ENCODE measurements around the gene AVP. TPM values are rescaled to one million over a fixed set of nuclear protein-coding genes. Genes with fewer than 3 reads are reported as not detected.
"Not testable (repeated sequence)": the region's sequence is repeated elsewhere in the genome, so short reads cannot be mapped to it uniquely, and the experiment has no call there.

Gene AVP
- total and polyA plus RNA-seq, 2 donors from 2014 or later = 2.1 TPM; not detected in 1

GRCh38 chr20:3126527-3126859, 42.0 kb upstream of the AVP start:
- DNase-seq (no peak), FAIRE-seq (no peak)
- Histone ChIP-seq H3K9me3 (ENCODE audit: control insufficient read depth in 2 of 3, insufficient read depth in 1 of 3, low read length in 3 of 3) (no peaks in the 10 kb centered on the region), H3K36me3 (ENCODE audit: control insufficient read depth in 2 of 3, insufficient read depth in 3 of 3, low read length in 3 of 3) (peaks cover 0 to 6% (median 5%) of the 10 kb centered on the region in 3 donors), H3K27ac (ENCODE audit: low read depth in 2 of 2, low read length in 2 of 2) (no peak overlapping the region), H3K9ac (ENCODE audit: low read length in 3 of 3) (no peak overlapping the region), H3K4me3 (ENCODE audit: low read length in 3 of 3) (no peak overlapping the region), H3K4me1 (ENCODE audit: control insufficient read depth in 2 of 3, insufficient read depth in 2 of 3, low read depth in 1 of 3, low read length in 3 of 3) (no peaks in the 10 kb centered on the region), H3K27me3 (ENCODE audit: control insufficient read depth, insufficient read depth, low read length) (no peaks in the 10 kb centered on the region)
- intact Hi-C loops (cut with DNase I) = no loop called here
- no peak for TF ChIP-seq CTCF (IDR thresholded peaks at IDR 0.05; ENCODE audit: borderline replicate concordance, extremely low read depth, insufficient read depth)

DNA sequence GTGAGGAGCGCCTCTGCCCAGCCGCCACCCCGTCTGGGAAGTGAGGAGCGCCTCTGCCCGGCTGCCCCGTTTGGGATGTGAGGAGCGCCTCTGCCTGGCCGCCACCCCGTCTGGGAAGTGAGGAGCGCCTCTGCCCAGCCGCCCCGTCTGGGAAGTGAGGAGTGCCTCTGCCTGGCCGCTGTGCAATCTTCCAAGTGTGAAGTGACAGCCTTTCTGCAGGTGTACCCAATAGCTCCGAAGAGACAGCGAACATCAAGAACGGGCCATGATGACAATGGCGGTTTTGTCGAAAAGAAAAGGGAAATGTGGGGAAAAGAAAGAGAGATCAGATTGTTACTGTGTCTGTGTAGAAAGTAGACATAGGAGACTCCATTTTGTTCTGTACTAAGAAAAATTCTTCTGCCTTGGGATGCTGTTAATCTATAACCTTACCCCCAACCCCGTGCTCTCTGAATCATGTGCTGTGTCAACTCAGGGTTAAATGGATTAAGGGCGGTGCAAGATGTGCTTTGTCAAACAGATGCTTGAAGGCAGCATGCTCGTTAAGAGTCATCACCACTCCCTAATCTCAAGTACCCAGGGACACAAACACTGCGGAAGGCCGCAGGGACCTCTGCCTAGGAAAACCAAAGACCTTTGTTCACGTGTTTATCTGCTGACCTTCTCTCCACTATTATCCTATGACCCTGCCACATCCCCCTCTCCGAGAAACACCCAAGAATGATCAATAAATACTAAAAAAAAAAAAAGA, 41.4 kb upstream of the AVP start:
- FAIRE-seq; H3K9me3 ChIP-seq (ENCODE audit: control insufficient read depth in 2 of 3, insufficient read depth in 1 of 3, low read length in 3 of 3); H3K9ac ChIP-seq (ENCODE audit: low read length in 3 of 3); intact Hi-C loops (cut with DNase I); H3K4me3 ChIP-seq (ENCODE audit: low read length in 3 of 3); H3K27me3 ChIP-seq (ENCODE audit: control insufficient read depth, insufficient read depth, low read length); H3K36me3 ChIP-seq (ENCODE audit: control insufficient read depth in 2 of 3, insufficient read depth in 3 of 3, low read length in 3 of 3); H3K4me1 ChIP-seq (ENCODE audit: control insufficient read depth in 2 of 3, insufficient read depth in 2 of 3, low read depth in 1 of 3, low read length in 3 of 3); DNase-seq; H3K27ac ChIP-seq (ENCODE audit: low read depth in 2 of 2, low read length in 2 of 2): not testable (repeated sequence)

DNA sequence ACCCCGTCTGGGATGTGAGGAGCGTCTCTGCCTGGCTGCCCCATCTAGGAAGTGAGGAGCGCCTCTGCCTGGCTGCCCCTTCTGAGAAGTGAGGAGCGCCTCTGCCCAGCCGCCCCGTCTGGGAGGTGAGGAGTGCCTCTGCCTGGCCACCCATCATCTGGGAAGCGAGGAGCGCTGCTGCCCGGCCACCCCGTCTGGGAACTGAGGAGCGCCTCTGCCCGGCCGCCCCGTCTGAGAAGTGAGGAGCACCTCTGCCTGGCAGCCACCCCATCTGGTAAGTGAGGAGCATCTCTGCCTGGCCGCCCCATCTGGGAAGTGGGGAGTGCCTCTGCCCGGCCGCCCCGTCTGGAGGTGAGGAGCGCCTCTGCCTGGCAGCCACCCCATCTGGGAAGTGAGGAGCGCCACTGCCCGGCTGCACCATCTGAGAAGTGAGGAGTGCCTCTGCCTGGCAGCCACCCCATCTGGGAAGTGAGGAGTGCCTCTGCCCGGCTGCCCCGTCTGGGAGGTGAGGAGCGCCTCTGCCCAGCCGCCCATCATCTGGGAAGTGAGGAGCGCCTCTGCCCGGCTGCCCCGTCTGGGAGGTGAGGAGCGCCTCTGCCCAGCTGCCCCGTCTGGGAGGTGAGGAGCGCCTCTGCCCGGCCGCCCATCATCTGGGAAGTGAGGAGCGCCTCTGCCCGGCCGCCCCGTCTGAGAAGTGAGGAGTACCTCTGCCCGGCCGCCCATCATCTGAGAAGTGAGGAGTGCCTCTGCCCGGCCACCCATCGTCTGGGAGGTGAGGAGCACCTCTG, 40.4 kb upstream of the AVP start:
- H3K9me3 ChIP-seq (ENCODE audit: control insufficient read depth in 2 of 3, insufficient read depth in 1 of 3, low read length in 3 of 3); DNase-seq; H3K36me3 ChIP-seq (ENCODE audit: control insufficient read depth in 2 of 3, insufficient read depth in 3 of 3, low read length in 3 of 3); H3K9ac ChIP-seq (ENCODE audit: low read length in 3 of 3); H3K4me3 ChIP-seq (ENCODE audit: low read length in 3 of 3); FAIRE-seq; H3K27ac ChIP-seq (ENCODE audit: low read depth in 2 of 2, low read length in 2 of 2); intact Hi-C loops (cut with DNase I); H3K4me1 ChIP-seq (ENCODE audit: control insufficient read depth in 2 of 3, insufficient read depth in 2 of 3, low read depth in 1 of 3, low read length in 3 of 3); H3K27me3 ChIP-seq (ENCODE audit: control insufficient read depth, insufficient read depth, low read length): not testable (repeated sequence)

DNA sequence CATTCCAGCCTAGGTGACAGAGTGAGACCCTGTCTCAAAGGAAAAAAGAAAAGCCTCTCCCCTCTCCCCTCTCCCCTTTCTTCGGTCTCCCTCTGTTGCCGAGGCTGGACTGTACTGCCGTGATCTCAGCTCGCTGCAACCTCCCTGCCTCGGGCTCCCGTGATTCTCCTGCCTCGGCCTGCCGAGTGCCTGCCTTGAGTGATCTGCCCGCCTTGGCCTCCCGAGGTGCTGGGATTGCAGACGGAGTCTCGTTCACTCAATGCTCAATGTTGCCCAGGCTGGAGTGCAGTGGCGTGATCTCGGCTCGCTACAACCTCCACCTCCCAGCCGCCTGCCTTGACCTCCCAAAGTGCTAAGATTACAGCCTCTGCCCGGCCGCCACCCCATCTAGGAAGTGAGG, 39.6 kb upstream of the AVP start:
- not testable (repeated sequence) for H3K9ac ChIP-seq (ENCODE audit: low read length in 3 of 3)

GRCh38 chr20:3123542-3123941, 39.0 kb upstream of the AVP start:
- H3K27me3 ChIP-seq (ENCODE audit: control insufficient read depth, insufficient read depth, low read length) = no peaks in the 10 kb centered on the region
- H3K27ac ChIP-seq (ENCODE audit: low read depth in 2 of 2, low read length in 2 of 2) = no peak overlapping the region
- intact Hi-C loops (cut with DNase I) = no loop called here
- H3K4me1 ChIP-seq (ENCODE audit: control insufficient read depth in 2 of 3, insufficient read depth in 2 of 3, low read depth in 1 of 3, low read length in 3 of 3) = no peaks in the 10 kb centered on the region
- peaks cover 0 to 10% (median 6%) of the 10 kb centered on the region in 3 donors for H3K36me3 ChIP-seq (ENCODE audit: control insufficient read depth in 2 of 3, insufficient read depth in 3 of 3, low read length in 3 of 3)
- no peak overlapping the region for H3K9ac ChIP-seq (ENCODE audit: low read length in 3 of 3)
- no peaks in the 10 kb centered on the region for H3K9me3 ChIP-seq (ENCODE audit: control insufficient read depth in 2 of 3, insufficient read depth in 1 of 3, low read length in 3 of 3)
- no peak for DNase-seq
- H3K4me3 ChIP-seq (ENCODE audit: low read length in 3 of 3) = no peak overlapping the region
- no peak for FAIRE-seq
- no peak for TF ChIP-seq CTCF (IDR thresholded peaks at IDR 0.05; ENCODE audit: borderline replicate concordance, extremely low read depth, insufficient read depth)

More for the DNA sequence above, 39.6 kb upstream of the AVP start:
- H3K9me3 ChIP-seq (ENCODE audit: control insufficient read depth in 2 of 3, insufficient read depth in 1 of 3, low read length in 3 of 3); H3K27ac ChIP-seq (ENCODE audit: low read depth in 2 of 2, low read length in 2 of 2); H3K36me3 ChIP-seq (ENCODE audit: control insufficient read depth in 2 of 3, insufficient read depth in 3 of 3, low read length in 3 of 3); intact Hi-C loops (cut with DNase I); H3K27me3 ChIP-seq (ENCODE audit: control insufficient read depth, insufficient read depth, low read length); H3K4me3 ChIP-seq (ENCODE audit: low read length in 3 of 3); FAIRE-seq; DNase-seq; H3K4me1 ChIP-seq (ENCODE audit: control insufficient read depth in 2 of 3, insufficient read depth in 2 of 3, low read depth in 1 of 3, low read length in 3 of 3): not testable (repeated sequence)

Data from kidney (tissue), 14 donors.